ENCODE measurements around the gene EMC8. TPM values are rescaled to one million over a fixed set of nuclear protein-coding genes. Genes with fewer than 3 reads are reported as not detected.

The EMC8 gene
- total RNA-seq, 1 donor from 2014 or later = 42.7 TPM

GRCh38 chr16:85788819-85789218 is 10.5 kb downstream of the EMC8 start:
- no peak for TF ChIP-seq CTCF (IDR thresholded peaks at IDR 0.05; ENCODE audit: unreplicated experiment)
- Mint-ChIP-seq H3K36me3 (ENCODE audit: low read depth, unreplicated experiment) (peaks cover 53% of the 10 kb centered on the region), H3K27ac (ENCODE audit: unreplicated experiment) (peak overlapping the region; percentile 28), H3K9me3 (ENCODE audit: unreplicated experiment) (no peaks in the 10 kb centered on the region), H3K4me3 (ENCODE audit: unreplicated experiment) (peak overlapping the region; percentile 19), H3K27me3 (ENCODE audit: unreplicated experiment) (peaks cover 4% of the 10 kb centered on the region), H3K4me1 (ENCODE audit: unreplicated experiment) (peaks cover 20% of the 10 kb centered on the region)
- DNase-seq (ENCODE audit: low spot score) = no peak

- H3K9me3 Mint-ChIP-seq (ENCODE audit: unreplicated experiment) = no peaks in the 10 kb centered on the region
- peaks cover 26% of the 10 kb centered on the region for H3K4me1 Mint-ChIP-seq (ENCODE audit: unreplicated experiment)
- H3K27ac Mint-ChIP-seq (ENCODE audit: unreplicated experiment) = peak overlapping the region; percentile 22
- H3K27me3 Mint-ChIP-seq (ENCODE audit: unreplicated experiment) = peaks cover 2% of the 10 kb centered on the region
- no peak overlapping the region for H3K4me3 Mint-ChIP-seq (ENCODE audit: unreplicated experiment)
- TF ChIP-seq CTCF (IDR thresholded peaks at IDR 0.05; ENCODE audit: unreplicated experiment) = no peak
- DNase-seq (ENCODE audit: low spot score) = no peak
- H3K36me3 Mint-ChIP-seq (ENCODE audit: low read depth, unreplicated experiment) = peaks cover 33% of the 10 kb centered on the region
Observed at GRCh38 chr16:85785927-85786326, 13.4 kb downstream of the EMC8 start.

- DNase-seq (ENCODE audit: low spot score) = no peak
- Mint-ChIP-seq H3K4me1 (ENCODE audit: unreplicated experiment) (peaks cover 16% of the 10 kb centered on the region), H3K27ac (ENCODE audit: unreplicated experiment) (no peak overlapping the region), H3K27me3 (ENCODE audit: unreplicated experiment) (peaks cover 2% of the 10 kb centered on the region), H3K36me3 (ENCODE audit: low read depth, unreplicated experiment) (peaks cover 42% of the 10 kb centered on the region), H3K4me3 (ENCODE audit: unreplicated experiment) (no peak overlapping the region), H3K9me3 (ENCODE audit: unreplicated experiment) (no peaks in the 10 kb centered on the region)
- TF ChIP-seq CTCF (IDR thresholded peaks at IDR 0.05; ENCODE audit: unreplicated experiment) = no peak
Observed at GRCh38 chr16:85784813-85785212, 14.5 kb downstream of the EMC8 start.

- peak overlapping the region; percentile 25 for H3K27ac Mint-ChIP-seq (ENCODE audit: unreplicated experiment)
- H3K9me3 Mint-ChIP-seq (ENCODE audit: unreplicated experiment) = no peaks in the 10 kb centered on the region
- peak overlapping the region; percentile 44 for H3K4me3 Mint-ChIP-seq (ENCODE audit: unreplicated experiment)
- peaks cover 45% of the 10 kb centered on the region for H3K36me3 Mint-ChIP-seq (ENCODE audit: low read depth, unreplicated experiment)
- DNase-seq (ENCODE audit: low spot score) = no peak
- peaks cover 9% of the 10 kb centered on the region for H3K4me1 Mint-ChIP-seq (ENCODE audit: unreplicated experiment)
- no peak for TF ChIP-seq CTCF (IDR thresholded peaks at IDR 0.05; ENCODE audit: unreplicated experiment)
- peaks cover 2% of the 10 kb centered on the region for H3K27me3 Mint-ChIP-seq (ENCODE audit: unreplicated experiment)
Observed at GRCh38 chr16:85783441-85783840, 15.9 kb downstream of the EMC8 start.

- Mint-ChIP-seq H3K9me3 (ENCODE audit: unreplicated experiment) (no peaks in the 10 kb centered on the region), H3K27ac (ENCODE audit: unreplicated experiment) (no peak overlapping the region), H3K36me3 (ENCODE audit: low read depth, unreplicated experiment) (peaks cover 39% of the 10 kb centered on the region), H3K27me3 (ENCODE audit: unreplicated experiment) (no peaks in the 10 kb centered on the region), H3K4me1 (ENCODE audit: unreplicated experiment) (peaks cover 9% of the 10 kb centered on the region), H3K4me3 (ENCODE audit: unreplicated experiment) (no peak overlapping the region)
- DNase-seq (ENCODE audit: low spot score) = no peak
- no peak for TF ChIP-seq CTCF (IDR thresholded peaks at IDR 0.05; ENCODE audit: unreplicated experiment)
Observed at GRCh38 chr16:85782451-85782850, 16.9 kb downstream of the EMC8 start.

Measured in endothelial cell (in vitro differentiated cells).